Measurements from ENCODE around the gene RORB.

DNA sequence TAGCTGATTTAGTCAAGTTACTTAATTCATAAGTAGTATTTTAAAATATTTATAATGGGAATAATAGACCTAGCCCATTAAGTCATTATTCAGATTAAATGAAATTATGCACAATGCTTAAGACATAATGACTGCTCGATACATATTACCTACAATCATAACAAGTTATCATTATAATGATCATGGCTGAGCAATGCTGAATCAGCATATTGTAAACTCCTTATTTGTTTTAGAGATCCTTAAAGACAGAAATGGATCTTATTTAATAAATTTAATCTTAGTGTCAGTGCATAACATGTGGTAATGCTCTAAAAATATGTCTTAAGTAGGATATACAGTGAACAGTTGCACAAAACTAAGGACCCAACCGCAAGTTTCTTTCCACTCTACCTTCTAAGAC is 221.6 kb downstream of the RORB start:
- TF ChIP-seq, protein P1, sequence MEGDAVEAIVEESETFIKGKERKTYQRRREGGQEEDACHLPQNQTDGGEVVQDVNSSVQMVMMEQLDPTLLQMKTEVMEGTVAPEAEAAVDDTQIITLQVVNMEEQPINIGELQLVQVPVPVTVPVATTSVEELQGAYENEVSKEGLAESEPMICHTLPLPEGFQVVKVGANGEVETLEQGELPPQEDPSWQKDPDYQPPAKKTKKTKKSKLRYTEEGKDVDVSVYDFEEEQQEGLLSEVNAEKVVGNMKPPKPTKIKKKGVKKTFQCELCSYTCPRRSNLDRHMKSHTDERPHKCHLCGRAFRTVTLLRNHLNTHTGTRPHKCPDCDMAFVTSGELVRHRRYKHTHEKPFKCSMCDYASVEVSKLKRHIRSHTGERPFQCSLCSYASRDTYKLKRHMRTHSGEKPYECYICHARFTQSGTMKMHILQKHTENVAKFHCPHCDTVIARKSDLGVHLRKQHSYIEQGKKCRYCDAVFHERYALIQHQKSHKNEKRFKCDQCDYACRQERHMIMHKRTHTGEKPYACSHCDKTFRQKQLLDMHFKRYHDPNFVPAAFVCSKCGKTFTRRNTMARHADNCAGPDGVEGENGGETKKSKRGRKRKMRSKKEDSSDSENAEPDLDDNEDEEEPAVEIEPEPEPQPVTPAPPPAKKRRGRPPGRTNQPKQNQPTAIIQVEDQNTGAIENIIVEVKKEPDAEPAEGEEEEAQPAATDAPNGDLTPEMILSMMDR (IDR thresholded peaks at IDR 0.05; ENCODE audit: poor library complexity, severe bottlenecking), result no peak
- TF ChIP-seq TAF1 (IDR thresholded peaks at IDR 0.05; ENCODE audit: low read depth), result no peak
- no peak for TF ChIP-seq RAD21 (conservative IDR thresholded peaks at IDR 0.05)
- no peak for TF ChIP-seq POLR2AphosphoS5 (IDR thresholded peaks at IDR 0.05)

Measured in neural cell (in vitro differentiated cells).